Activated naive CD8-positive, alpha-beta T cell (primary cell): ENCODE results near the gene LBHD2.

Experiments used
- H3K27ac Mint-ChIP-seq: one replicate; pipeline ENCODE4 v1.8.0; 2021; ENCODE audit warnings: mixed read lengths
- H3K27me3 Mint-ChIP-seq: one replicate; pipeline ENCODE4 v1.8.0; 2021; ENCODE audit warnings: mixed read lengths
- H3K36me3 Mint-ChIP-seq: one replicate; pipeline ENCODE4 v1.8.0; 2021; ENCODE audit warnings: mixed read lengths
- H3K4me1 Mint-ChIP-seq: one replicate; pipeline ENCODE4 v1.8.0; 2021; ENCODE audit warnings: low read depth, mixed read lengths
- H3K4me3 Mint-ChIP-seq: one replicate; pipeline ENCODE4 v1.8.0; 2021; ENCODE audit warnings: mild to moderate bottlenecking, mixed read lengths
- H3K9me3 Mint-ChIP-seq: one replicate; pipeline ENCODE4 v1.8.0; 2021; ENCODE audit warnings: low read depth, mixed read lengths

LBHD2 gene

GRCh38 chr14:103074729-103075367, 9.2 kb upstream of the LBHD2 start:
- H3K27ac Mint-ChIP-seq = no peak overlapping the region
- H3K4me3 Mint-ChIP-seq = peak overlapping the region; percentile 31
- H3K9me3 Mint-ChIP-seq = no peaks in the 10 kb centered on the region
- no peaks in the 10 kb centered on the region for H3K4me1 Mint-ChIP-seq
- no peaks in the 10 kb centered on the region for H3K36me3 Mint-ChIP-seq
- no peaks in the 10 kb centered on the region for H3K27me3 Mint-ChIP-seq

DNA sequence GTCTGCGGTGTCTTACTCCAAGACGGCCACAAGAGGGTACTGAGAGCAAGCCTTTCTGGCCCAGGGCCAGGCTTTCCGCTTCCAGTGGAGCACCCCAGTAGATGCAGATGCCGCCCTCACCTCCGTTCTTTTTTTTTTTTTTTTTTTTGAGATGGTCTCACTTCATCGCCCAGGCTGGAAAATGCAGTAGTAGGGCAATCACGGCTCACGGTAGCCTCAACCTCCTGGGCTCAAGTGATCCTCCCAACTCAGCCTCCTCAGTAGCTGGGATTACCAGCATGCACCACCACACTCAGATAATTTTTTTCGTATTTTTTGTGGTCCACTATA, 5.6 kb upstream of the LBHD2 start:
- Mint-ChIP-seq H3K4me3 (no peak overlapping the region), H3K9me3 (no peaks in the 10 kb centered on the region), H3K27ac (no peak overlapping the region), H3K36me3 (no peaks in the 10 kb centered on the region), H3K4me1 (no peaks in the 10 kb centered on the region), H3K27me3 (no peaks in the 10 kb centered on the region)

GRCh38 chr14:103078860-103079587, 5.0 kb upstream of the LBHD2 start:
- Mint-ChIP-seq H3K27me3 (no peaks in the 10 kb centered on the region), H3K27ac (no peak overlapping the region), H3K36me3 (no peaks in the 10 kb centered on the region), H3K4me3 (no peak overlapping the region), H3K4me1 (no peaks in the 10 kb centered on the region), H3K9me3 (no peaks in the 10 kb centered on the region)

GRCh38 chr14:103081951-103082350, 2.1 kb upstream of the LBHD2 start:
- H3K4me3 Mint-ChIP-seq = no peak overlapping the region
- H3K27ac Mint-ChIP-seq = no peak overlapping the region
- H3K36me3 Mint-ChIP-seq = no peaks in the 10 kb centered on the region
- peaks cover 5% of the 10 kb centered on the region for H3K27me3 Mint-ChIP-seq
- H3K9me3 Mint-ChIP-seq = no peaks in the 10 kb centered on the region
- H3K4me1 Mint-ChIP-seq = no peaks in the 10 kb centered on the region

DNA sequence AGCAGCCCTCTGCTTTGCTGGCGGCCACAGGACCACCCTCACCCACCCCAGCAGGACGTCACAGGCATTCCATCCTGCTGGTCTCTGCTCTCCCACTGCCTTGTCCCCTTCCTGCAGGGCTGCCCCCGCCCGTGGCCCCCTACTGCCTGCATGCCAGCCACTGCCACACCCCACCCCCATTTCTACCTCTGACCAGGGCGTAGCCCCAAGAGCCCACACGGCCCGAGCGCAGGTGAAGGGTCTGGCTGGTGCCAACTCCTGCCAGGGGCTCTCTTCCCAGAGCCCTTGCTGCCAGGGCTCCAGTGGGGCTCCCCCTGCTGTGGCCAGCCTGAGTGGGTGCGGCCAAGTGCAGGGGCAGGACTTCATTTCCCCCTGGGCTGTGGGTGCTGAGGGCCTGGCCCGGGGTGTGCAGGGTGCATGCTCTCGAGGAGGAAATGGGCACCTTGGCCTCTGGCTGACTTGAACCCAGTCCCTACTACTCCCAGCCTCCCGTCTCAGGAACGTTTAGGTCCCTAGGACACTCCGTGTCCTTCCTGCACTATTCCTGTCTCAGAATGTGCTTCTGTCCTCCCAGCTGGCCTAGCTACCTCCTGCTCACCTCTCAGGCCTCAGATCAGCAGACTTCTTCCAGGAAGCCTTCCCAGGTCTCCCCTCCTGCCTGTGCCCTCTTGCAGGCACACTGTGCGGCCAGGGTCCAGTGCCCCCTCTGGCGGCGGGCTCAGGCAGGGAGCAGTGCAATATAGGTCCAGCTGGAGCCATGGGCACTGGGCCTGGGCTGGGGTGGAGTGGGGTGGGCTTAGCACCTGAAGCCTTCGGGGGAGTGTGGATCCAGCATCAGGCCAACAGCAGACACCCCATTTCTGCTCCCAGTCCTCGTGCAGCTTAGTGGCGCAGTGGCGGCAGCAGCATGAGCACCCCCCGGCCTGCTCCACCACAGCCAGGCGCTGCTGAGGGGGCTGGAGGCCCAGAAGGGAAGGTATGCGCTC, 1.4 kb downstream of the LBHD2 start:
- Mint-ChIP-seq H3K4me3 (no peak overlapping the region), H3K9me3 (no peaks in the 10 kb centered on the region), H3K27me3 (peaks cover 5% of the 10 kb centered on the region), H3K27ac (no peak overlapping the region), H3K4me1 (no peaks in the 10 kb centered on the region), H3K36me3 (no peaks in the 10 kb centered on the region)

DNA sequence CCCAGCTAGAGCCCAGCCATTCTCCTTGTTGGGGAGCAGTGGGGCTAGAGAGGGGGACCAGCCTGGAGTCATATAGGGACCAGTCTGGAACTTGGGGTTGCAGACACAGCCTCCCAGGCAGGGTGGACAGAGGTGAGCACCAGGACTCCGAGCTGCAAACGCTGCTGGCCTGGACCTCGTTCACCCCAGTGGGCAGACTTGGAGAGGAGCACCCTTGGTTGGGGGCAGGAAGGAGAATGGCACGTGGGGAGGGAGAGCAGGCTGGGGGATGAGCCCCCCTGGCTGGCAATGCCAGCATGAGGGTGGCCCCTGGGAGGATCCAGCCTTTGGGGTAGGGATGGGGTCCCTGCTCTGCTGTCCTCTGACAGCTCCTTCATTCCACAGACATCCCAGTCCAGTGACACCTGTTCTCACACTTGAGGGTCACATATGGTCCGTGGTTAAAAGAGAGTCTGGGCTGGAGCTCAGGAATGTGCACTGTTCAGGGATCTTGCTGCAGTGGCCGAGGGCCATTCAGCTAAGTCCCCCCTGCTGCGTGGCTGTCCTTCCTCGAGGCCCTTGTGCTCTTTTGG, 2.8 kb downstream of the LBHD2 start:
- peaks cover 5% of the 10 kb centered on the region for H3K27me3 Mint-ChIP-seq

DNA sequence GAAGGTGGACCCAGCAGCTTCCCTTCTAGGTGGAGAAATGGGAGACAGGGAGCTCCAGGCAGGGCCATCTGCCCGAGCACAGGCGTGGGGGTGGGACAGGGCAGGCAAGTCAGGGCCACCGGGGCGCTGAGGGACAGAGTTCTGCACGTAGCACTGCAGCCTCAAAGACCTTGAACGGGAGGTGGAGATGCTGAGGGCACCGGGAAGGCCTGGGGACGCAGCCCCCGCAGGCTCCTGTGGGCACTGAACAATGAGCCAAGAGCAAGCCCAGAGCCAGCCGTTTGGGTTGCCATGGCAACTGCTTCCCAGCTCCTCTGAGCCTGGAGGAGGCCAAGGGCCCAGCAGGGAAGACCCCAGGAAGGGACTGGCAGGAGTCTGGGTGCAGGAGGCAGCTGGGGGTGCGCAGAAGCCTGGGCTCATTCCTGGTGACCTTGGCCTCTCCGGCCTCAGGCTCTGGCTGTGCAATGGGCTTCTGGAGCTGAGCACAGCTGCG, 3.4 kb downstream of the LBHD2 start:
- peaks cover 5% of the 10 kb centered on the region for H3K27me3 Mint-ChIP-seq
- H3K36me3 Mint-ChIP-seq = no peaks in the 10 kb centered on the region
- H3K4me1 Mint-ChIP-seq = peaks cover 3% of the 10 kb centered on the region
- no peaks in the 10 kb centered on the region for H3K9me3 Mint-ChIP-seq
- no peak overlapping the region for H3K27ac Mint-ChIP-seq
- no peak overlapping the region for H3K4me3 Mint-ChIP-seq

More for the DNA sequence above, 2.8 kb downstream of the LBHD2 start:
- Mint-ChIP-seq H3K36me3 (no peaks in the 10 kb centered on the region), H3K27ac (no peak overlapping the region), H3K4me3 (no peak overlapping the region), H3K4me1 (peaks cover 3% of the 10 kb centered on the region), H3K9me3 (no peaks in the 10 kb centered on the region)

GRCh38 chr14:103088921-103089320, 4.9 kb downstream of the LBHD2 start:
- peaks cover 5% of the 10 kb centered on the region for H3K27me3 Mint-ChIP-seq
- no peaks in the 10 kb centered on the region for H3K36me3 Mint-ChIP-seq
- no peaks in the 10 kb centered on the region for H3K9me3 Mint-ChIP-seq
- H3K27ac Mint-ChIP-seq = no peak overlapping the region
- H3K4me1 Mint-ChIP-seq = peaks cover 3% of the 10 kb centered on the region
- H3K4me3 Mint-ChIP-seq = no peak overlapping the region

- peaks cover 3% of the 10 kb centered on the region for H3K4me1 Mint-ChIP-seq
- H3K9me3 Mint-ChIP-seq = no peaks in the 10 kb centered on the region
- peaks cover 5% of the 10 kb centered on the region for H3K27me3 Mint-ChIP-seq
- H3K27ac Mint-ChIP-seq = no peak overlapping the region
- no peak overlapping the region for H3K4me3 Mint-ChIP-seq
- H3K36me3 Mint-ChIP-seq = no peaks in the 10 kb centered on the region
These were observed 5.7 kb downstream of the LBHD2 start for GRCh38 chr14:103089386-103090335.

DNA sequence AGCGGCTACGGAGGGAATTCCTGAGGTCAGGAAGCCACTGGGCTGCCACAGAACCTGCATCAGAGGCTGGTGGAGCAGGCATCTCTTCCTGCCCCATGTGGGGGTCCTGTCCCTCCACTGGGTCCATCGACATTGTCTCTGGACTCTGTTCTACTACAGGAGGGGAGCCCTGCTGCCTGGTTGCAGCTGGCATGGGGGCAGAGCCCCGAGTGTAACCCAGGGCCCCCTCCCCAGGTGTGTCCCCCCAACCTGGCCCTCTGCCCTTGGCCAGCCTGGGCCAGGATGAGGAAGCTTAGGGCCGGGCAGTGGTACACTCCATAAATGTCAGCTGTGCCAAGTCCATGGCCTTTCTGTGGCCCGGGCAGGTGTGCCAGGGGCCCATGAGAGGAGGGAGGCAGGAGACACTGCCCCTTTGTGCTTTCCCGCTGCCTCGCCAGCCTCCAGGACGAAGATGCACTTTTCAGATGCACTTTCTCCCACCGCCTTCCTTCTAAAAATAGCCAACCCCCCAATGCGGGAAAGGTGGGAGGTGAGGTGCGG, 6.5 kb downstream of the LBHD2 start:
- H3K4me3 Mint-ChIP-seq = peak overlapping the region; percentile 58
- no peak overlapping the region for H3K27ac Mint-ChIP-seq
- peaks cover 3% of the 10 kb centered on the region for H3K27me3 Mint-ChIP-seq
- H3K9me3 Mint-ChIP-seq = no peaks in the 10 kb centered on the region
- no peaks in the 10 kb centered on the region for H3K36me3 Mint-ChIP-seq
- H3K4me1 Mint-ChIP-seq = peaks cover 3% of the 10 kb centered on the region

DNA sequence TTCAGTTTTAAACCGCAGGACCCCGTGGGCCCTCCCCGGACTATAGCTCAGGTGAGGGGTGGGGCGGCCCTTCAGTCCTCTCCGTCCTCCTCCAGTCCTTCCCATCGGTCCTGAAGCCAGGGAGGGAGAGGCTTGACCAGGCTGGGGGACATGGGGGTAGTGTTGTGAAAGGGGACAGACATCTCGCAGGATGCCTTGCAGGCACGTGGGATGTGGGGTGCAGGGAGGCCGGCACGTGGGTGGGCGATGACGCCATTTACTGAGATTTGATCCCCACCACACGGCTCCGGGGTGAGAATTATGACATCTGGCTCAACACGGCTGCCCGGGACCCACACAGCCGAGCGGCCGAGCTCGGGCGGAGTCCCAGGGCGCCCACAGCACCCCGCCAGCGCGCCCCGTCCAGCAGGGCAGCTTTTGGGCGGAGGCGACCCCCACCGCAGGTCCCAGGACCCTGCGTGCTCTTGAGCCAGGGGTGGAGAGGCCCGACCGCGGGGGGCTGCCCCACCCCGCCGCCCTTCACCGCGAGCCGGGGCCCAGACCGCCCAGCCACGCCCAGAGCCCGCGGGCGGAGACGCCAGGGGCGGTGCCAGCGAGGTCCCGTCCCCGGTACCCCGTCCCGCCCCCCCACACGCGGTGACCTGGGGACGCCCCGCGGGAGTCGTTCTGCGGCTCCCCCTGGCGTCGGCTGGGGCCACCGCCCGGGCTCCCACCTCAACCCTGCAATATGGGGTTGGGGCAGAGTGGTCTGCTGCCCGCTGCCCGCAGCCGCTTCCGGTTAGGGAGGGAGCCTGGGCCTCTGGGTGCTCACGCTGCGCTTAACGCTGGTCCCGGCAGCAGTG, 7.3 kb downstream of the LBHD2 start:
- Mint-ChIP-seq H3K36me3 (no peaks in the 10 kb centered on the region), H3K27me3 (peaks cover 2% of the 10 kb centered on the region), H3K27ac (no peak overlapping the region), H3K9me3 (no peaks in the 10 kb centered on the region), H3K4me1 (peaks cover 3% of the 10 kb centered on the region), H3K4me3 (peak overlapping the region; percentile 58)

GRCh38 chr14:103091883-103092222, 7.8 kb downstream of the LBHD2 start:
- H3K27ac Mint-ChIP-seq = no peak overlapping the region
- H3K27me3 Mint-ChIP-seq = no peaks in the 10 kb centered on the region
- H3K4me3 Mint-ChIP-seq = peak overlapping the region; percentile 7
- peaks cover 3% of the 10 kb centered on the region for H3K4me1 Mint-ChIP-seq
- H3K36me3 Mint-ChIP-seq = no peaks in the 10 kb centered on the region
- H3K9me3 Mint-ChIP-seq = no peaks in the 10 kb centered on the region

DNA sequence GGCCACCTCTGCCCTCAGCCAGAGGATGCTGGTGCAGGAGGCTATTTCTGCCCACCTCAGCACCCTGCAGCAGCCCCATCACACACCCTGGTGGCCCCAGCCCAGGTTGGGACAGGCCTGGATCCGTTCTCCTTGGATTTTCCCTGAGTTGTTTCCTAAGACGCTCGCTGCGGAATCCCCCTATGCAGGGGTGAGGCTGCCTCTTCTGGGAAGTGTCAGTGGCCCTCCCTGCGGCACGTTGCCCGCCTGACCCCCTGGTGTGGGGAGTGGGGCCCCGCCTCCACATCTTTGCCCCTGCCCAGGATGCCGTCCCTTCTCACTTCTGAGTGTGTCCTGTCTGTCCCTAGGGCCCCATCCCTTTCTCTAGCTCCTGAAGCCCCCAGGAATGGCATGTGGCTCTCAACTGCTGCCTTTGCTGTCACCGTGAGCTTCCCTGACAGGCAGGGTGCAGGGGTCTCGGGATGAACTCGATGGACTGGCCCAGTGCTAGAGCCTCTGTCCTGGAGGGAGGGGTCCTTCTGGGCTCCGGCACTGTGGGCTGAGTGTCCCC, 9.9 kb downstream of the LBHD2 start:
- Mint-ChIP-seq H3K27me3 (no peaks in the 10 kb centered on the region), H3K27ac (no peak overlapping the region), H3K4me1 (peaks cover 3% of the 10 kb centered on the region), H3K9me3 (no peaks in the 10 kb centered on the region), H3K36me3 (no peaks in the 10 kb centered on the region), H3K4me3 (no peak overlapping the region)
